Renal cortical epithelial cell (primary cell): ENCODE data around the gene TOMM40L. TPM values are rescaled to one million over a fixed set of nuclear protein-coding genes. Genes with fewer than 3 reads are reported as not detected.
A peak's percentile ranks its signal among the peaks of the same experiment; 100 is the strongest.
"Not testable (repeated sequence)": the region's sequence is repeated elsewhere in the genome, so short reads cannot be mapped to it uniquely, and the experiment has no call there.

Experiments
- DNase-seq: peaks from one replicate; pipeline ENCODE4 v3.0.0-alpha.2; 2011; ENCODE audit warnings: low read depth
- total RNA-seq: library from RNA; depleted of rRNA; stranded (reverse); fragments of >200 nt; gene quantifications from 2 replicates; pipeline ENCODE4 v1.2.3, GENCODE V29; 2014

The TOMM40L gene
- total RNA-seq, 1 donor from 2014 or later, result 16.5 TPM

- DNase-seq, result no peak
Measured at GRCh38 chr1:161220002-161220401, 5.9 kb upstream of the TOMM40L start.

GRCh38 chr1:161222175-161223019 is 3.5 kb upstream of the TOMM40L start:
- no peak for DNase-seq

GRCh38 chr1:161223805-161224694 is 1.8 kb upstream of the TOMM40L start:
- no peak for DNase-seq

- not testable (repeated sequence) for DNase-seq
Measured at GRCh38 chr1:161224695-161225087, 1.2 kb upstream of the TOMM40L start.

- no peak for DNase-seq
Measured at GRCh38 chr1:161225178-161225533, 704 bp upstream of the TOMM40L start.

GRCh38 chr1:161226320-161226711 is 456 bp downstream of the TOMM40L start:
- DNase-seq, result no peak

- DNase-seq, result no peak
Measured at GRCh38 chr1:161226759-161227158, 899 bp downstream of the TOMM40L start.

GRCh38 chr1:161227196-161227871 is 1.5 kb downstream of the TOMM40L start:
- peak; percentile 56 for DNase-seq

GRCh38 chr1:161228032-161228431 is 2.2 kb downstream of the TOMM40L start:
- no peak for DNase-seq

GRCh38 chr1:161229896-161230295 is 4.0 kb downstream of the TOMM40L start:
- DNase-seq, result no peak

- no peak for DNase-seq
Measured at GRCh38 chr1:161230762-161231161, 4.9 kb downstream of the TOMM40L start.

GRCh38 chr1:161233102-161233501 is 7.2 kb downstream of the TOMM40L start:
- no peak for DNase-seq

- DNase-seq, result peak; percentile 9
Measured at GRCh38 chr1:161235957-161236775, 10.3 kb downstream of the TOMM40L start.

- DNase-seq, result no peak
Measured at GRCh38 chr1:161238039-161238473, 12.2 kb downstream of the TOMM40L start, which contains the start of gene NR1I3. NR1I3 (minus strand) TSS chr1:161238203; CDS start chr1:161236565, 1,638 bp downstream.

GRCh38 chr1:161241682-161242081 is 15.8 kb downstream of the TOMM40L start:
- no peak for DNase-seq

GRCh38 chr1:161242313-161242712 is 16.5 kb downstream of the TOMM40L start:
- no peak for DNase-seq

- DNase-seq, result no peak
Measured at GRCh38 chr1:161244888-161245287, 19.0 kb downstream of the TOMM40L start.

- DNase-seq, result not testable (repeated sequence)
Measured at GRCh38 chr1:161250100-161250499, 24.2 kb downstream of the TOMM40L start.

- no peak for DNase-seq
Measured at GRCh38 chr1:161250829-161251228, 25.0 kb downstream of the TOMM40L start.

- DNase-seq, result no peak
Measured at GRCh38 chr1:161251579-161251978, 25.7 kb downstream of the TOMM40L start.

GRCh38 chr1:161255302-161255701 is 29.4 kb downstream of the TOMM40L start:
- not testable (repeated sequence) for DNase-seq
